Left renal cortex interstitium (tissue), 4 donors: ENCODE data around the gene MGAT2. TPM values are rescaled to one million over a fixed set of nuclear protein-coding genes. Genes with fewer than 3 reads are reported as not detected.
"Not testable (repeated sequence)": the region's sequence is repeated elsewhere in the genome, so short reads cannot be mapped to it uniquely, and the experiment has no call there.

Experiments
- DNase-seq, 4 donors: peaks; one replicate each; pipeline ENCODE4 v3.0.0-alpha.2; 2013; ENCODE audit warnings: low read depth in 4 of 4, low spot score in 2 of 4, missing footprints in 1 of 4
- polyA plus RNA-seq, 4 donors: library from polyadenylated mRNA; unstranded; fragments of 120-200 nt; gene quantifications; one replicate each; pipeline ENCODE4 v1.2.1, GENCODE V29; 2013; ENCODE audit not compliant: insufficient read length in 4 of 4

MGAT2 gene
- polyA plus RNA-seq, 4 donors: 10.6 to 25.2 (median 20.3) TPM

GRCh38 chr14:49607583-49607982 is 13.0 kb upstream of the MGAT2 start:
- DNase-seq: no peak

- DNase-seq: no peak
Measured at GRCh38 chr14:49612251-49612650, 8.3 kb upstream of the MGAT2 start.

GRCh38 chr14:49612671-49613070 is 7.9 kb upstream of the MGAT2 start:
- DNase-seq: no peak

- no peak for DNase-seq
Measured at GRCh38 chr14:49614196-49614595, 6.4 kb upstream of the MGAT2 start.

- DNase-seq: no peak
Measured at GRCh38 chr14:49615776-49616175, 4.8 kb upstream of the MGAT2 start.

- DNase-seq: no peak
Measured at GRCh38 chr14:49617852-49618519, 2.6 kb upstream of the MGAT2 start.

GRCh38 chr14:49619273-49619672 is 1.3 kb upstream of the MGAT2 start:
- DNase-seq: not testable (repeated sequence)

GRCh38 chr14:49619730-49620129 is 869 bp upstream of the MGAT2 start:
- DNase-seq: no peak

- DNase-seq: no peak
Measured at GRCh38 chr14:49621114-49621881, 699 bp downstream of the MGAT2 start.

GRCh38 chr14:49622022-49622607 is 1.5 kb downstream of the MGAT2 start:
- no peak for DNase-seq

GRCh38 chr14:49623387-49623786 is 2.8 kb downstream of the MGAT2 start:
- no peak for DNase-seq

GRCh38 chr14:49623941-49624839 is 3.6 kb downstream of the MGAT2 start:
- no peak for DNase-seq

- peak; percentile 88 to 93 (median 91) for DNase-seq
Measured at GRCh38 chr14:49633640-49634546, 13.3 kb downstream of the MGAT2 start.

- peak; percentile 66 to 75 (median 72) for DNase-seq
Measured at GRCh38 chr14:49634547-49635334, 14.1 kb downstream of the MGAT2 start, which contains the start of gene DNAAF2. Gene DNAAF2, minus strand, starts transcription at chr14:49635244. Its CDS starts 95 bp downstream, at chr14:49635149.

GRCh38 chr14:49636866-49637265 is 16.3 kb downstream of the MGAT2 start:
- DNase-seq: no peak

GRCh38 chr14:49637534-49638078 is 17.0 kb downstream of the MGAT2 start:
- DNase-seq: no peak

GRCh38 chr14:49640540-49641417 is 20.2 kb downstream of the MGAT2 start:
- no peak for DNase-seq
